ENCODE results near the gene FAM174B. TPM values are rescaled to one million over a fixed set of nuclear protein-coding genes. Genes with fewer than 3 reads are reported as not detected.

FAM174B gene
- total and polyA plus RNA-seq, 3 donors from 2014 or later, result 15.7 to 18.7 (median 18.6) TPM

DNA sequence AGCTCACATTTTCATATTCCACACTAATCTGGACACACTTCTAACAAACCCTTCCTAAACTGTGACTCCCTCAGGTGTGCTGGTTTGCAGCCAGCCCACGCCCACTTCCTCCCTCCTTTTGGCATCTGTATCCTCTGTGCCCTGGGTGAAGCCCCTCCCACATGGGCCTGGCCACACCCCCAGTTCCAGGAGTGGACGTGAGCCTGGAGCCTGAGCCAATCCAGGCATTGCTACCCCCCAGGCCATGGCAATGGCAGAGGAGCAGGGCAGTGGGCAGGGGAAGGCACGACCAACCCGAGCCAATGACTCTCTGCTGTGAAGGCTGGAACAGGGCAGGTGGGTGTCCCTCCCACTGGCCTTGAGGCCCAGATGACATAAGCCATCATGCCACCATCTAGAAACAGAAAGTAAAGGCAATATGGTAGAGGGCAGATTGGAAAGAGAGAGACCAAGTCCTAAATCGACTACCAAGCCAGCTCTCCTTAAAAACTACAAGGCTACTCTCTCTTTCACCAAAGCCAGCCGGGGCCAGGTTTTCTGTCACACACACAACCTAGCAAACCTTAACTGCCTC is 18.6 kb downstream of the FAM174B start:
- TF ChIP-seq POLR2A (IDR thresholded peaks at IDR 0.05), result no peak
- TF ChIP-seq, protein P1, sequence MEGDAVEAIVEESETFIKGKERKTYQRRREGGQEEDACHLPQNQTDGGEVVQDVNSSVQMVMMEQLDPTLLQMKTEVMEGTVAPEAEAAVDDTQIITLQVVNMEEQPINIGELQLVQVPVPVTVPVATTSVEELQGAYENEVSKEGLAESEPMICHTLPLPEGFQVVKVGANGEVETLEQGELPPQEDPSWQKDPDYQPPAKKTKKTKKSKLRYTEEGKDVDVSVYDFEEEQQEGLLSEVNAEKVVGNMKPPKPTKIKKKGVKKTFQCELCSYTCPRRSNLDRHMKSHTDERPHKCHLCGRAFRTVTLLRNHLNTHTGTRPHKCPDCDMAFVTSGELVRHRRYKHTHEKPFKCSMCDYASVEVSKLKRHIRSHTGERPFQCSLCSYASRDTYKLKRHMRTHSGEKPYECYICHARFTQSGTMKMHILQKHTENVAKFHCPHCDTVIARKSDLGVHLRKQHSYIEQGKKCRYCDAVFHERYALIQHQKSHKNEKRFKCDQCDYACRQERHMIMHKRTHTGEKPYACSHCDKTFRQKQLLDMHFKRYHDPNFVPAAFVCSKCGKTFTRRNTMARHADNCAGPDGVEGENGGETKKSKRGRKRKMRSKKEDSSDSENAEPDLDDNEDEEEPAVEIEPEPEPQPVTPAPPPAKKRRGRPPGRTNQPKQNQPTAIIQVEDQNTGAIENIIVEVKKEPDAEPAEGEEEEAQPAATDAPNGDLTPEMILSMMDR (IDR thresholded peaks at IDR 0.05), result no peak
- Histone ChIP-seq H3K4me1 (no peaks in the 10 kb centered on the region), H3K36me3 (ENCODE audit: low read depth, missing control alignments) (no peaks in the 10 kb centered on the region), H3K27ac (no peak overlapping the region), H3K4me3 (no peak overlapping the region), H3K27me3 (no peaks in the 10 kb centered on the region), H3K9me3 (no peaks in the 10 kb centered on the region)
- no peak for DNase-seq
- WGBS, 2 donors, result 90 to 92% methylated on average over 4 to 6 of the region's 6 CpGs
- intact Hi-C loops (cut with DNase I; ENCODE audit: low total_unique reads), result no loop called here

DNA sequence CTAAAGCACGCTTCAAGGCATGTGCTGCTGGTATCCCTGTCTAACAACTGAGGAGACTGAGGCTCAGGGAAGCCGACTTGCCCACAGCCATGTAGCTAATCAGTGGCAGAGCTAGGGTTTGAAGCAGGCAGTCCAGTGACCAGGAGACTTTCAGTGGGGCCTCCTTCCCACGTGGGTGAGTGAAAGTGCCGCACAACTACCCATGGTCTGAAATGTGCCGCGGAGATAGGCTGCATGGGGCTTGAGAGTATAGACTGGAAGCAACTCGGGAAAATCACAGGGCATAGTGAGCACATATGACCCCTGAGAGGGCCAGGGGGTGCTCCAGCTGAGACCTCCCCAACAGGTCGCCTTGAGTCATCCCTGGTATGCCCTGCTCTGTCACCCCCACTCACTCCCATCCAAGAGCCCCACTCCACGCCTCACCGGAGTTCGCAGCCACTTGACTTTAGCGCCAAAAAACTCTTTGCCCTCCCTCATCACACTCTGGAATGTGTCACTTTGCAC is 19.1 kb downstream of the FAM174B start:
- Histone ChIP-seq H3K9me3 (no peaks in the 10 kb centered on the region), H3K27ac (no peak overlapping the region), H3K27me3 (no peaks in the 10 kb centered on the region), H3K36me3 (ENCODE audit: low read depth, missing control alignments) (no peaks in the 10 kb centered on the region), H3K4me1 (no peaks in the 10 kb centered on the region), H3K4me3 (no peak overlapping the region)
- TF ChIP-seq, protein P1 (IDR thresholded peaks at IDR 0.05), result no peak
- TF ChIP-seq POLR2A (IDR thresholded peaks at IDR 0.05), result no peak
- intact Hi-C loops (cut with DNase I; ENCODE audit: low total_unique reads), result no loop called here
- DNase-seq, result no peak
- WGBS, 2 donors, result 89 to 92% methylated on average over 7 to 12 of the region's 12 CpGs

DNA sequence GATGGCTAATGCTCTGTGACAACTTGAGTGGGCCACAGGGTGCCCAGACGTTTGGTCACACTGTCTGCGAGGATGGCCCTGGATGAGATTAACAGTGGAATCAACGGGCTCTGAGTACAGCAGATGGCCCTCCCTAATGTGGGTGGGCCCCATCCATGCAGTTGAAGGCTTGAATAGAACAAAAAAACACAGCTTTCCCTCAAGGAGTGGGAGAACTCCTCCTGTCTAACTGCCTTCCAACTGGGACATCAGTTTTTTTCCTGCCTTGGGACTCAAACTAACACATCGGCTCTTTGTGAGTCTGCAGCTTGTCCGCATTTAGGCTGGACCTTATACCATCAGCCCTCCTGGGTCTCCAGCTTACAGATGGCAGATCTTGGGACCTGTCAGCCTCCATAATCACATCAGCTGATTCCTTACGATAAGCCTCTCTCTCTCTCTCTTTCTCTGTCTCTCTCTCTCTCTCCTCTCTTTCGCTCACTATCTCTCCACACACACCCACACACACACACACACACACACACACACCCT is 20.8 kb downstream of the FAM174B start:
- intact Hi-C loops (cut with DNase I; ENCODE audit: low total_unique reads), result no loop called here
- DNase-seq, result no peak
- TF ChIP-seq, protein P1 (IDR thresholded peaks at IDR 0.05), result no peak
- no peaks in the 10 kb centered on the region for H3K9me3 ChIP-seq
- no peaks in the 10 kb centered on the region for H3K36me3 ChIP-seq (ENCODE audit: low read depth, missing control alignments)
- H3K27ac ChIP-seq, result no peak overlapping the region
- 71 to 90% methylated on average over 7 of the region's 7 CpGs for WGBS, 2 donors
- H3K4me3 ChIP-seq, result no peak overlapping the region
- H3K27me3 ChIP-seq, result no peaks in the 10 kb centered on the region
- no peaks in the 10 kb centered on the region for H3K4me1 ChIP-seq

DNA sequence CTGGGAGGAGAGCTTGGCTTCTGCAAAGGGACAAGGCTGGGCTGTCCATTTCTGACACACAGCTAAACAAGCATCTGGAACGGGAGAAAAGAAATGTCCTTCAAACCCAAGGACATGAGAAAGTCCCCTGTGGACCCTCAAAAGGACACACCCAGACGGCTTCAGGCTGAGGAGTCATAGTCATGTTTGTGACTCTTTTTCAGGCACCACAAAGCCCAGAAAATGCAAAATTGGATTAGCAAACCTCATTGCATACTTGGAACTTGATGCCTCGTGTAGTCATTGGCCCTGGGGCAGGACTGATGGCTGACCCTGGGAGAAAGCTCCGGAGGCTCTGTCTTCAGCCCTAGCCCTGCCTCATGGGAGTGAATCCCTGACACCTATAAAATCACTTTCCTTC is 21.5 kb downstream of the FAM174B start:
- TF ChIP-seq, protein P1 (IDR thresholded peaks at IDR 0.05), result no peak
- TF ChIP-seq POLR2A (IDR thresholded peaks at IDR 0.05), result no peak
- WGBS, 2 donors, result 83 to 85% methylated on average over 4 of the region's 4 CpGs
- H3K36me3 ChIP-seq (ENCODE audit: low read depth, missing control alignments), result no peaks in the 10 kb centered on the region
- no peaks in the 10 kb centered on the region for H3K27me3 ChIP-seq
- intact Hi-C loops (cut with DNase I; ENCODE audit: low total_unique reads), result no loop called here
- H3K27ac ChIP-seq, result no peak overlapping the region
- no peak for DNase-seq
- H3K9me3 ChIP-seq, result no peaks in the 10 kb centered on the region
- H3K4me1 ChIP-seq, result no peaks in the 10 kb centered on the region
- no peak overlapping the region for H3K4me3 ChIP-seq

DNA sequence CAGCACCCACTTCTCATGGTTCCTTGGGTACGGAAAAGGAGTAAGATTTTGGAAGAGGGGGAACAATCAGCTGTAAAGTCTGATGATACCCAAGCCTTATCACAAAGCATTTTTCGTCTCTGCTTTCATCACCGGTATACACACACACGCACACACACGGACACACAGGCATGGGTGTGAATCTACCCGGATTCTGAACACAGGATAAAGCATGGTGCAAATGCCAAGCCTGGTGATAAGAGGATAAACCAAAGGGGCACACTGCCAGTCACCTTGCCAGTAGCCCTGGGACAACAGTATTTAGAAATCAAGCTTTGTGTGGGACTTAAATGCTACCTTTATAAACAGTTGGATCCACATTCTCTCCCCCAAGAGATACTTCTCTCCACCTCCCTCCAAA is 22.2 kb downstream of the FAM174B start:
- no peaks in the 10 kb centered on the region for H3K9me3 ChIP-seq
- 84 to 96% methylated on average over 6 of the region's 6 CpGs for WGBS, 2 donors
- H3K36me3 ChIP-seq (ENCODE audit: low read depth, missing control alignments), result no peaks in the 10 kb centered on the region
- H3K27ac ChIP-seq, result no peak overlapping the region
- DNase-seq, result no peak
- TF ChIP-seq, protein P1 (IDR thresholded peaks at IDR 0.05), result no peak
- TF ChIP-seq POLR2A (IDR thresholded peaks at IDR 0.05), result no peak
- H3K4me3 ChIP-seq, result no peak overlapping the region
- intact Hi-C loops (cut with DNase I; ENCODE audit: low total_unique reads), result no loop called here
- H3K4me1 ChIP-seq, result no peaks in the 10 kb centered on the region
- no peaks in the 10 kb centered on the region for H3K27me3 ChIP-seq

Measured in testis (tissue), 3 donors.